HG03571 (cell line): ENCODE measurements around the gene MACROD2.
"Not testable (repeated sequence)": the region's sequence is repeated elsewhere in the genome, so short reads cannot be mapped to it uniquely, and the experiment has no call there.

Experiments used
- ATAC-seq: cut with Tn5 transposase; IDR thresholded peaks from one replicate; pipeline ENCODE4 v1.9.1; 2021; ENCODE audit not compliant: unreplicated experiment

The MACROD2 gene

GRCh38 chr20:16005915-16006493 is 2010.7 kb downstream of the MACROD2 start:
- ATAC-seq = no peak

GRCh38 chr20:16007164-16007563 is 2011.8 kb downstream of the MACROD2 start:
- ATAC-seq = peak; percentile 87

GRCh38 chr20:16007962-16008361 is 2012.6 kb downstream of the MACROD2 start:
- no peak for ATAC-seq

GRCh38 chr20:16011056-16011455 is 2015.7 kb downstream of the MACROD2 start:
- ATAC-seq = no peak

- ATAC-seq = no peak
These were observed 2016.2 kb downstream of the MACROD2 start for GRCh38 chr20:16011519-16011918.

GRCh38 chr20:16012934-16013333 is 2017.6 kb downstream of the MACROD2 start:
- ATAC-seq = not testable (repeated sequence)

GRCh38 chr20:16013631-16014030 is 2018.3 kb downstream of the MACROD2 start:
- no peak for ATAC-seq

GRCh38 chr20:16014436-16014835 is 2019.1 kb downstream of the MACROD2 start:
- ATAC-seq = no peak

GRCh38 chr20:16017656-16018055 is 2022.3 kb downstream of the MACROD2 start:
- ATAC-seq = no peak

- ATAC-seq = no peak
These were observed 2023.6 kb downstream of the MACROD2 start for GRCh38 chr20:16018881-16019280.

GRCh38 chr20:16020971-16021370 is 2025.7 kb downstream of the MACROD2 start:
- no peak for ATAC-seq

- ATAC-seq = no peak
These were observed 2029.8 kb downstream of the MACROD2 start for GRCh38 chr20:16025084-16025483.

GRCh38 chr20:16027686-16028085 is 2032.4 kb downstream of the MACROD2 start:
- ATAC-seq = no peak

- no peak for ATAC-seq
These were observed 2033.6 kb downstream of the MACROD2 start for GRCh38 chr20:16028923-16029322.

- ATAC-seq = no peak
These were observed 2034.9 kb downstream of the MACROD2 start for GRCh38 chr20:16030253-16030652.

GRCh38 chr20:16035576-16035975 is 2040.3 kb downstream of the MACROD2 start:
- no peak for ATAC-seq

GRCh38 chr20:16036331-16036730 is 2041.0 kb downstream of the MACROD2 start:
- ATAC-seq = no peak

GRCh38 chr20:16040742-16041141 is 2045.4 kb downstream of the MACROD2 start:
- no peak for ATAC-seq

GRCh38 chr20:16042731-16043130 is 2047.4 kb downstream of the MACROD2 start:
- no peak for ATAC-seq

GRCh38 chr20:16043931-16044330 is 2048.6 kb downstream of the MACROD2 start:
- no peak for ATAC-seq

GRCh38 chr20:16048876-16049275 is 2053.6 kb downstream of the MACROD2 start:
- no peak for ATAC-seq

GRCh38 chr20:16049529-16050093 is 2054.3 kb downstream of the MACROD2 start:
- ATAC-seq = no peak

- ATAC-seq = no peak
These were observed 2055.1 kb downstream of the MACROD2 start for GRCh38 chr20:16050366-16050765.
